CD4-positive, alpha-beta T cell treated with Interferon alpha-2 for 1 hour (primary cell): ENCODE measurements around the gene DMRT1.

Experiments
- DNase-seq, 2 donors: peaks; one replicate each; pipeline ENCODE4 v3.0.0-alpha.2; 2020 to 2022

DMRT1 gene

GRCh38 chr9:926976-927375, 85.5 kb downstream of the DMRT1 start:
- DNase-seq, result no peak

GRCh38 chr9:928363-929042, 87.0 kb downstream of the DMRT1 start:
- no peak for DNase-seq

GRCh38 chr9:929719-930118, 88.2 kb downstream of the DMRT1 start:
- DNase-seq, result no peak

- DNase-seq, result no peak
These were observed 91.9 kb downstream of the DMRT1 start for GRCh38 chr9:933356-933755.

GRCh38 chr9:935348-935965, 94.0 kb downstream of the DMRT1 start:
- DNase-seq, result no peak

- no peak for DNase-seq
These were observed 101.5 kb downstream of the DMRT1 start for GRCh38 chr9:942805-943580.

GRCh38 chr9:947985-948384, 106.5 kb downstream of the DMRT1 start:
- DNase-seq, result no peak

GRCh38 chr9:948497-948896, 107.0 kb downstream of the DMRT1 start:
- no peak for DNase-seq

- no peak for DNase-seq
These were observed 108.6 kb downstream of the DMRT1 start for GRCh38 chr9:950139-950538.

GRCh38 chr9:952546-952945, 111.0 kb downstream of the DMRT1 start:
- DNase-seq, result no peak

- no peak for DNase-seq
These were observed 117.6 kb downstream of the DMRT1 start for GRCh38 chr9:959105-959504.

- DNase-seq, result no peak
These were observed 118.4 kb downstream of the DMRT1 start for GRCh38 chr9:959914-960313.

GRCh38 chr9:962023-962422, 120.5 kb downstream of the DMRT1 start:
- DNase-seq, result no peak

GRCh38 chr9:965497-965896, 124.0 kb downstream of the DMRT1 start:
- DNase-seq, result no peak

GRCh38 chr9:966870-967269, 125.4 kb downstream of the DMRT1 start:
- no peak for DNase-seq

- DNase-seq, result no peak
These were observed 125.9 kb downstream of the DMRT1 start for GRCh38 chr9:967436-967835.

- DNase-seq, result no peak
These were observed 126.6 kb downstream of the DMRT1 start for GRCh38 chr9:967903-968641.

- no peak for DNase-seq
These were observed 128.0 kb downstream of the DMRT1 start for GRCh38 chr9:969310-970150.

- DNase-seq, result no peak
These were observed 128.9 kb downstream of the DMRT1 start for GRCh38 chr9:970151-970996.

- DNase-seq, result no peak
These were observed 130.5 kb downstream of the DMRT1 start for GRCh38 chr9:971901-972500.
